8988T (cell line): ENCODE results near the gene STPG3.

Experiments used
- DNase-seq: peaks from one replicate; pipeline ENCODE4 v3.0.0; 2011

Gene STPG3

DNA sequence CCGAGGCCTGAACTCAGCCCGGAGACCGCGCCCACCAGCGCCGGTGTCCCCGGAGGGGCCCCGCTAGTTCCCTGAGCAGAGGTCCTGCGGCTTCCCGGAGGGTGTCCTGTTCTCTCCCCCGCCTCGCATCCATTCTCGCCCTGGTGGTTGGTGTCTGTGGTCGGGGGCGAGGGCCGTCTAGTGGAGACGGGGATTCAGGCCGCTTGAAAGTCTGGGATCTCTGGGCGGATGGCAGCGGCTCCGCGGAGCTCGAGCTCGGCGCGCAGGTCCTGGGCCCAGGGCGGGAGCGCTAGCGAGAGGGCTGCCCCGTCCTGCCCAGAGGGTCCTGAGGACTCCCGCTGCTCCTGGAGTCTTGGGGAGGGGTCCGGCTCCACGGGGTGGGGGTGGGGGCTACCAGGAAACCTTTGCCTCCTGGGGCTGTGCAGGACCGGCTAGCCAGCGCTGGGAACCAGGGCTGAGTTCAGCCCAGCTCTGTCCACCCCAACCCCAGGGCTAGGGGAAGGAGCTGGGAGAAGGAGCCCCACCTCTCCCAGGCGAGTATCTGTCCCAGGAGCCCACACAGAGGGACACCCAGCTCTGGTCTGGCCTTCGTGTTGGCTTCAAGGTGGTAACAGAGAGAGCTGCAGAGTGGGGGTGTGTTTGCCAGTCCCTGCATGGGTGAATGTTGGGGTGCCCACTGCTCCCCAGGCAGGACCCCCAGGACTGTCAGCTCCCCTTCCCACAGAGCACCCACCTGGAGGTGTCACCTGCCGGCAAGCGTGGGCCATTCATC is 30.4 kb downstream of the STPG3 start:
- no peak for DNase-seq

DNA sequence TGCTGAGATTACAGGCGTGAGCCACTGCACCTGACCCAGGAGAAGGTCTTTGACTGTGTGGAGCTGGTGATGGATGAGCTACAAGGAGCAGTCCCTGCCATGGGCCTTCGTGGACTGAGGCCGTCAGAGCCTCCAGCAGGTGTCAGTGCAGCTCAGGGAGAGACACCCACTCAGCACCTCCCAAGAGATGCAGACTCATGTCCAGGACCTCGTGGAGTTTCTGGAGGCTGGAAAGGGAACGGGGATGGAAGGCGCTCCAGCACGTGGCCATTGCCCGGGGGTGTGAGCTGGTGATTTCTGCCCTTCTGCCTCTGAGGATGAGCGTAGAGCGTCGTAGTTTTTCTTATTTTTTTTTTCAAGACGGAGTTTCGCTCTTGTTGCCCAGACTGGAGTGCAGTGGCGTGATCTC is 35.9 kb downstream of the STPG3 start:
- DNase-seq, result peak; percentile 97

DNA sequence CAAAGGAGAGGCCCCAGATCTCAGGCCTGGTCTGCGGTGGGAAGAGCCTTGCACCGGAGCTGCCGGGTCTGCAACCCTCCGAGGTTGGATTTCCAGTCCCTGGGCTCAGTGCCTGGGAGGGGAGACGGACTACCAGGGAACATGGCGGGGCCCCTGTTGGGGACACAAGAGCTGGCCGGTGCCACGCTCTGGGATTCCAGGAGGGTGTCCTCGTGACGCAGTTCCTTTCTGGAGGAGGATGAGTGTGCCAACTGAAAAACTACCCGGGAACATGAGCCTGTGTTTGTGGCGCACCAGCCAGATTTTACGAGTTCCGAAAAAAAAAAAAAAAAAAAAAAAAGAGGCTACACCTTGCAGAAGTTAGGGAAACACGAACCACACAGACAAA is 42.0 kb downstream of the STPG3 start:
- DNase-seq, result no peak

DNA sequence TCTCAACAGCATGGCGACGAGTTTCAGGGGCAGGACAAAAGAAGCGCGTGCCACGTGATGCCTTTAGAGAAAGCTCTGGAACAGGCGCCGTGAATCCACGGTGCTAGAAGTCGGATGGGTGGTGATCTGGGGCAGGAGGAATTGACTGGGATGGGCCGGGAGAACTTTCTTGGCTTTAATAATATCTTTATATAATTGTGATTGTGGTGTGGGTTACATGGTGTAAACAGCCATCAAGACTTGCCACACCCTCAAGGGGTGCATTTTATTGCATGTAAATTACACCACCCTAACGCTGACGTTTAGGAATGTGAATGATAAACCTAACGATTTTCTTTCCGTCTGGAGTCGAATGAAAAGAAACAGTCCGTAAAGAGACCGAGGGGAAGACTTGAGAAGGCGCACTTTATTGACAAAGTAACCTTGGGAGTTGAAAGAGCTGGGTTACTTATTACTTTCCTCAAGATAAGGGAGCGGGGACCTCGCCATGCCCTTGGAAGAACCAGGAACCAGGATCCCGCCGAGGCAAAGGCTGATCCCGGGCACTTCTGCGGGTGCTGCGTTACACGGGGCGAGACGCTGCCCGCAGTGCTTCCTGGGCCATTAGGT is 42.5 kb downstream of the STPG3 start:
- DNase-seq, result no peak

DNA sequence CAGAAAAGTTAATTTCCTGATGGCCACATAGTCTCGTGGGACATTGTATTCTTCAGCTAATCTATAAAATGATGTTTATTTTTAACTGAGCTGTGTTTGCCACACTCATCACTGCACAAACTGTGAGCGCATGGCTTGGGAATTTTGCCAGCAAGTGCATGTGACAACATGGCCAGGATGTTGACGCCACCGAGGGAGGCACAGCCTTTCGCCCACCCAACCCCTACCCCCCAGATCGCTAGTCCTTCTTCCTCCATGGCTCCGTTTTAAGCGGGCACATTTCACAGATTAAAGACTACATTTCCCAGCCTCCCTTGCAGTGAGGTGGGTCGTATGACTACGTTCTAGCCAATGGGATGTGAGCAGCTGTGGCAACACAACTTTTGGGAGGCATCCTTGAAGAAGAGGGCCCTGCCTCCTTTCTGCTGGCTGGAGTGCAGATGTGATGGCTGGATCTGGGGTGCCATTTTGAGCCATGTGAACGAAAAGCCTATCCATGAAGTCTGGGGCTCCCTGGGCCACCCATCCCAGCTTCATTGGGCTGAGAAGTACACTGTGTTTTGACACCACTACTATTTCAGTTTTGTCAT is 43.1 kb downstream of the STPG3 start:
- peak; percentile 92 for DNase-seq

DNA sequence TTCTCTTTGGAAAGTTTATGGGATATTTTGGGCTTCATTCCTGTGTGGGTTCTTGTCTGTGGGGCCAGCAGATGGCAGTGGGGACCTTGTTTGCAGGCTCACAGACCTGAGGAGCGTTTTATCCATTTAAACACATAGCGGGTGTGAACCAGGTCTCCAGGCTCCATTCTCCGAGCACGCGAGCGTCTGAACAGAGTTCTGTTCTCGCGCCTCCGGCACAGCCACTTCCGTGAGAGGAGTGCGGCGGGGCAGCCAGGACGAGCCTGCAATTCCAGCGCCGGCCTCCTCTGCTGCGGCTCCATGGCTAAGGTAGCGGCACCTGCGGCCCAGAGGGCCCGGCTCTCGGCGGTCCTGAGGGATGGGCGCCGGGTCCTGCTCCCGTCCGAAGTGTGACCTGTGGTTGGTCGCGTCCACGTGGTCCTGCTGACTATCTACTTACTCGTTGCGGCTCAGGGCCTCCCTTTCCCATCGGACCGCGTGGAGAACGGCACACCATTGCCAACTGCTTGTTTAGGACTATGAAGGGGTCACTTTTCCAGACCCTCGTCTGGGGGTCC is 43.7 kb downstream of the STPG3 start:
- DNase-seq, result no peak

DNA sequence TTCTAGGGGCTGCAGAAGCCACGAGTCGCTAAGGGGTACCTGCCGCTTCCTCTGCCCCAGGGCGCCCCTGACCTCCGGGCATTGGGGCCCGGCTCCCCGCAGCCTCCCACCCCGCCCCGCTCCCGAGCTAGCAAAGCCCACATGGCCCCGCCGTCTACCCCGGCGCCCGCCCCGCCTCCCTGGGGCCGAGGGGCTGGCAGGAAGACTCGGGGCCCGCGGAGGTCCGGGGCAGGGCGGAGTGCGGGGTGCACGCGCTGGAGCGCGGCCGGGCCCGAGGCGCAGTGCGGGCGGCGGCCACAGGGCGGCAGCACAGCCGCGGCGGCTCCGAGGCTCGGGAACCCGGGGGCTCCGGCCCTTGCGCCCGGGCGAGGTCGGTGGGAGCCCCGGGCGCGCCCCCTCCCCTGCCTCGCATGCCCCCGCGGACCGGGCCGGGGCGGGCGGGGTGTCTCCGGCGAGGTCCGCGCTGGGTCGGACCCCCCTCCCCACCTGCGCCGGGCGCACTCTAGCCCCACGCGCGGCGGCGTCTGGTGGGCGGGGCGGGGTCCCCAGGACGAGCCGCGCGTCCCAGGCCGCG is 44.2 kb downstream of the STPG3 start:
- DNase-seq, result peak; percentile 98

DNA sequence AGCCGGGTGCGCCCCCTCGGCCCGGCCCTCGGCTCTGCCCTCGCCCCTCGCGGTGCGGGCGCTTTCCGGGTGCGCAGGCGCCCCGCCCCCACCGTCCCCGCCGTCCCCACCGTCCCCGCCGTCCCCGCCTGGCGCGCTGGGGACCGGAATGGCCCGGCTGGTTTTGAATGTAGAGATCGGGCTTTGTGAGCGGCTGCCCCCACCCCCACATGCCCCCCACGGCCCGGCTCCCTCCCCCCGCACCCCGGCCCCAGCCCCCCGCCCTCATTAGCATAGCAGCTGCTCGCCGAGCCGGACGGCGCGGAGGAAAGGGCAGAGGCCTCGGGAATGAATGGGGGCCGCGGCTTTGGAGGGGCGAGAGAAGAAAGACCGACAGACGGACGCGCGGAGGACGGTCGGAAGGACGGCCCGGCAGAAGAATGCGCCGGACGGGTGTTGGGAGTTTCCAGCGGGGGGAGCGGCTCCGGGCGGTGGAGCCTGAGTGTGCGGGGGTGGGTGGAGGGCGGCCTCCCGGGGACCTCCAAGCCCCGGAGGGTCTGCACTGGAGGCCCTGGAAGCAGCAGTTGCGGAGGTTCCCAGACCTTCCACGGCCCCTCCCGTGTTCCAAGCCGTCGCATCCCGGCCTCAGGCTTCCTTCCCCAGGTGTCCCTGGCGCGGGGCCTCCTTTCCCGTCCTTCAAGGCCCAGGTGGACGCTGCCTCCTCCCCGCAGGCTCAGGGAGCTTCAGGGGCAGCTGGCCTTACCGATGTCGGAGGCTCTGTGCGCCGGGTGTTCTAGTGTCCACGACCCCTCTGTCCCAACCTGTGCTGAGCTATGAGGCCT is 45.0 kb downstream of the STPG3 start:
- DNase-seq, result no peak

DNA sequence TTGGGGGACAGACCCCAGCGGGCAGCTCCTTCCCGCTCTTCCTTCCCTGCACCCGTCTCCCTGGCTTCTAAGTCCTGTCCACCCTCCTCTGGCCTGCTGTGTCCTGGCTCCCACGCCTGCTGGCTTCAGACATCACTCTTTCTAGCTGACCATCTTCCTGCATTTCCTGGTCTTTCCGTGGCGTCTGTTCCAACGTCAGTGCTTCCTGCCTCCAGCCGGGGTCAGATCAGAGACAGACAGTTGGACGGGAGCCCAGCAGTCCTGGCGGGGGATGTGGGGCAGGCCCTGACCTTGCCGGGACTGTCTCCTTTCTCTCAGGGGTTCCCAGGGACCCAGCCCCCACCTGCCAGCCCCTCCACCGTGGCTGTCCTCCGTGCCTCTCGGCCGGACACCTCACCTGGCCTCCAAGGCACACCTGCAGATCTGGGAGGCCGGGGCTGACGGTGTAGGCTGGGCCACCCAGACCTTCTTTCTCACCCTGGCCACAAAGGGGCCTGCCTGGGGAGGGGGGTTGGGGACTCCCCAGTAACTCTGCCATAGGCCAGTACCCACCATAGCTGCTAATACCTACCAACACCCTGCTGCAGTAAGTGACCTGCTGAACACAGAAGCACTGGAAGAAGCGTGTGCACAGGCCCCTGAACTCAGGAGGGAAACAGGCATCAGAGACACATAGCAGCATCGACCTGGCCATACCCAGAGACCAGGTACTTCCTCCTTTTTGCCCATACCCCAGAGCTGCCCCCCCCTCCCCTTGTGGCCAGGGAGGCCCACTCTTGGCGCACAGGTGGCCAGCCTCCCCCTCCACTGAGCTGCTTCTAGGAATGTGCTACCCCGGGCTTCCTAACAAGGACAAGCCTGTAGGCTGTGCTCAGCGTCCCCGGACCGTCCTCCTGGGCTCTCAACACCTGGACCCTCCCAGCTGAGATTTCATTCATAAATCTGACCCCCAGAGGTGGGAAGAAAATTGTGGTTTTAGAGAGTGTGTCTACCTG is 45.9 kb downstream of the STPG3 start:
- no peak for DNase-seq

DNA sequence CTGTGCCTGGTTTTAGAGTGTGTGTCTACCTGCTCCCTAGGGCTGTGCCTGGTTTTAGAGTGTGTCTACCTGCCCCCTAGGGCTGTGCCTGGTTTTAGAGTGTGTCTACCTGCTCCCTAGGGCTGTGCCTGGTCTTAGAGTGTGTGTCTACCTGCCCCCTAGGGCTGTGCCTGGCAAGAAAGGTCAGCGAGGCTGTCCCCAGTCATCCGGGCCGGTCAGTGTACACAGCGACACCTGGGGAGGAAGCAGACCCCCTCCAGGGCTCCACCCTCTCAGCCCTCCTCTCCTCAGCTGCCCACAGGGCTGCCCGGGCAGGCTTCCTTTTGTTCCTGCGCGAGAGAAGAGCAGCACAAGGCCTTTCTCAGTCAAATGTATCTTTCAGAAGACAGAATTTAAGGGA is 46.9 kb downstream of the STPG3 start:
- DNase-seq, result no peak

DNA sequence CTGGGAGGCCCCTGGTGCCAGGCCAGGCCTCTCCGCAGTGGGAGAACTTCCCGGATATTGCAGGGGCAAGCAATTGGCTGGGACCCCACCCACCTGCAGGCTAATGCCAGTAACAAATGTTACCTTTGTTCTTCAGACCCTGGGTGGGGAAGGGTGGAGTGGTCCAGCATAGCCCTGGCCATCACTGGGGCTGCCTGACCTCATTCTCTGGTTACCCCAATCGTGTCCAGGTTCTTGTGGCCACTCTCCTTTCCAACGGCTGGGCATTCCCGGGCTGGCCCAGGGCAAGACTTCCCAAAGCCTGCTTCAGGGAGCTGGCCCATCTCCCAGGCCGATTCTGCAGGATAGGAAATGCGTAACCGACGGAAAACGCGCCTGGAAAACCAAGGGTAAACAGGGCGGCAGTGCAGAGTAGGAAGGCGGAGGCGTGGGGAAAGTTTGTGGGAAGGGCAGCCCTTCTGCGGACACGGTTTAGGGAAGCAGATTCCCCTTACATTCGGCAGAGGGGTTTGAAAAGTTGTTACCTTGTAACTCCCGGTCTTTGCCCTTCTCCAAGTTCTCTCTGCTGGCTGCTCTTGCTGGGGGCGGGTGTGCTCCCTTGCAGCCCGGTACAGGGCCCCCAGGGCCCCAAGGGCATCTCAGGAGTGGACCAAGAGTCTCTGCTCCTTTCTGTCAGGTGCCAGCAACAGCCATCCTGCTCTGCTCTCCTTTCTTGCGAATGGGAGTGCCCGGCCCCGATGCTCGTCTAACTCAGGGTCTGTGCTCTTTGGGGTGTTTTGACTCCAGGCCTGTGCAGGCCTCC is 47.5 kb downstream of the STPG3 start:
- no peak for DNase-seq

DNA sequence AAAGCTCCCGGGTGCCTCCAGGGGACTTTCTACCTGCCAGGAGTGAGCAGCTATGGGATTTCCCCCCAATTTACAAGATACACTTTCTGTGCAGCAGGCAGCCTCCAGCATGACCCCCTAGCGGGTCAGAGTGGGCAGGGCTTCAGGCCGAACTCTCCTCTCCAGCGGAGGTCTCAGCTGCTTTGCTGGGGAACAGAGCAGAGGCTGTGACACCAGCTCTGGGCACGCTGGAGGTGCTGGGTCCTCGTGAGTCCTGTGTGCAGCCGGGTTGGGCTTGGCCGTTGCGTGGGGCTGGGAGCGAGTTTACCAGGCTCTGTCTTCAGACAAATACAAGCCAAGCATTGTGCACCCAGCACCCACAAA is 48.1 kb downstream of the STPG3 start:
- DNase-seq, result no peak

DNA sequence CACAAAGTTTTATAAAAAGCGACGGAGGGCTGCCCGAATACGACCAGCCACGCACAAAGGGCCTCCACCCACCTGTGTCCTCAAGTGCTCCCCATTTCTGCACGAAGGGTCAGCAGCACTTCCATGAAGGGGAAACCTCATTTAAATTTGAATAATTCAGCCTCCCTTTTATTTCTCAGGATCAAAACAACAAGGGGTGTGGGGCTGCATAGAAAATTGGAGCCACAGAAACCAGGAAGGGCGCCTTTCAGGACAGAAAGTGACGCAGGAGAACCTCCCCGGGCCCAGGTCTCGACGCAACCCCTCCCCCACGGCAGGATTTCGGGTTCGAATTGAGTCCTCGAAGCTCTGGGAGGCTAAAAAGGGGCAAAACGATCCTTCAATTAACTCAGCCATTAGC is 48.9 kb downstream of the STPG3 start:
- no peak for DNase-seq

DNA sequence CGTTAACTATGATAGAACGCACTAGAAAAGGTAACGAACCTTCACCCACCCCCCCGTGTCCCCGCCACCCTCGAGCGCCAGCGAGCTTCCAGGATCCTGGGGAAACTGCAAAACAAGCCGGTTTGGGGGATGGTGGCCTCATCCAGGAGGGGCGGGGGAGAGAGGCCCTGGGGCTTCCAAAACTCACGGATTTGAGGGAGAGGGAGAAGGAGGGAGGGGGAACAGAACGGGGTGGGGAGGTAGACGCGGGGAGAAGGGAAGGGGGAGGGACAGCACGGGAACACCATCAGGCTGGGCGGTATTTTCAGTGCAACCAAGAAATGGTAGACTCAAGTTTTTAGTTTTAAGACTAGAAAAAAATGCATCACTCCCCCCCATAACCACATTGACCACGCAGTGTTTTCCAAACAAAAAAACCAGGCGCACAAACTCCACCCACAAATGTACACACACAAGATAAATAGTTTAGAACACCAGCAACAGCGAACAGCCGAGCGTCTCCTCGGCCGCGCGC is 49.5 kb downstream of the STPG3 start:
- no peak for DNase-seq

DNA sequence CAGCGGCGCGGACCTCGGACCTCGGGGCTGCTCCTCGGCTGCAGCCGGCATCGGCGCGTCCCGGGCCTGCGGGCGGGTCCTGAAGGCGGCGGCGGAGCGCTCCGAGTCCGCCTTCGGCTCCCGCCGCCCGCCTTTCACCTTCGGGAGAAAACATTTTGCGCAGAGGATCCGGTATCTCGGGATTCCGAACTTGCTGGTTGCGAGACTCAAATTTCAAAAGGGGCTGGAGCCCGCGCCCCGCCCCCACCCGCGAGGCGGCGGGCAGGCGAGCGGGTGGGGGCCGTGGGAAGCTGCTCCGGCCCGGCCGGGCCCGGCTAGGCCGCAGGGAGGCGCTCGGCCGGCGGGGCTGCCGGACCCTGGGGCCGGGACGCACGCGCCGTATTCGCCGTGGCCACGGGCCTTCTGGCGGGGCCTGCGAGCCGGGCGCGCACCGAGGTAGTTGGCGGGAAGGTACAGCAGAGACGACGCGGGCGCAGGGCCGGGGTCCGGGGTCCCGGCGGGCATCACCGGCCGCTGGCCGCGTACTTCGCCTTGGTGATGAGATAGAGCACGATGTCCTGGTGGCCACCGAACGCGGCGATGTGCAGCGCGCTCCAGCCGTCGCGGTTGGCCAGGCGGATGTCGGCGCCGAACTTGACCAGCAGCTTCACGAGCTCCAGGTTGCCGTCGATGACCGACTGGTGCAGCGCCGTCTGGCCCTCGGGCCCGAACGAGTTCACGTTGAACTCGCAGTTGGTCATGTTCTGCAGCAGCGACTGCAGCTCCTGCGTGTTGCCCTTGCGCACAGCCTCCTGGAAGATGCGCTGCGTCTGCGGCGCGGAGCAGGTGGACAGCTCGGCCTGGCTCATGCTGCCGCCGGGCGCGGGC is 50.2 kb downstream of the STPG3 start:
- DNase-seq, result peak; percentile 89

DNA sequence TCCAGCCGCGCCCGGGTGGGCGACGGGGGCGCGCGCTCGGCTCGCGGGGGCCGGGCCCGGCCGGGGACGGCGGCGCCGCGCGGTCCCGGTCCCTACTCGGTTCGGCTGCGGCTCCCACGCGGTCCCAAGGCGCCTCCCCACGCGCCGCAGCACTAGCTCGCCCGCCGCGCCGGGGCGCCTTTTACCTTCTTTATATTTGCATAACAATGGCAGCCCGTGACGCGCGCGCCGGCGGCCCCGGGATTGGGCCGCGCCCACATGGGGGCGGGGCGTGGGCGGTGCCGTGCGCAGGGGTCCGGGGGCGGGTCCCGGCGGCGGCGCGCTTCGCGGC is 51.0 kb downstream of the STPG3 start, which contains the start of gene NRARP:
TSS of gene NRARP (minus strand) at position 154 of the 331 bp plus-strand sequence. CDS start 343 bp downstream, outside the sequence.
- peak; percentile 91 for DNase-seq

DNA sequence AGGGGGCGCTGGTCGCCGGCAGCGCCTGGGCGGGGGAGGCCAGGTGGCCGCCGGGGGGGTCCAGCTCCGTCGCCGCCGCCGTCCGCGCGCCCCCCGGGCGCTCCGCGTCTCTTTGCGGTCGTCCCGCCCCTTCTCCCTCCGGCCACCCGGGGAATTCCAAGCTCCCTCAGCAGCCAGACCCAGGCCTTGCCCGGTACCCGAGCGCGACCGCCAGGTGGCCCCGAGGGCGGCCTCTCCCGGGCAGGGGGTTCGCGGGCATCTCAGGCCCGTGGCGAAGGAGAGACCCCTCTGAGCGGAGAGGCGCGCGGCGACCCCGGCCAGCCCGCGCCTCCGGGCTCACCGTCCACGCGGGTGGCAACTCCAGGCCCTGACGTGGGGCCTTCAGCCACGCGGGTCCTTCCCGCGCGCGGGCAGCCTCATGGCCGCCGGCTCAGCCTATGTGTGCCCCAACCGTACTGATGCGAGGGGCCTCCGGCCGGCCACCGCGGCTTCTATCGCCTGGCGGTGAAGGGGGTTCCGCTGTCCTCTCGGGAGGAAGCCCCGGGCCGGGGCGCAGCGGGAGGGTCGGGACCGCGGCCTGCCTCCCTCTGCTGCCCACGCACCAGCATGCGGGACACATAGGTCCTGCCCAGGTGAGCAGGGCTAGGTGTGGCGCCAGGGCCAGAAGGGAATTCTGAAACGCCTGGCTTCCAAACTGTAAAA is 51.5 kb downstream of the STPG3 start:
- peak; percentile 98 for DNase-seq
